ENCODE measurements around the gene LIF.

The LIF gene

DNA sequence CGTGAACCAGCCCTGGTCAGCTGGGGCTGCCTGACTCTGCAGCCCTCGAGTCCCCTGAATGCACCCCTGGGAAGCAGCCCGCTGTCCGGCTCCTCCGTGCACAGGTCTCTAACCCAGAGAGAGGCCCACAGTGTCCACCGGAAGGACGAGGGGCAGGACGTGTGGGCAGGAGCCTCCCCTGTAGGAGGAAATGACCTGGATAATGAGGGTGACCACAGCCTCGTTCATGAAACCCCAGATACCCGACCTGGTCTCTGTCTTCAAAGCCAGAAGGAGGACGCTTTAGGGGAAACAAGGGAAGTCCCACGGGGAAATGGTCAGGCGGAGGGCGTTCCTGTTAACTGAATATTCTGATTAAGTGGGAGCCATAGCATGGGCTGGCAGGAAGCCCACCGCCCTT, 23.3 kb downstream of the LIF start:
- TF ChIP-seq CTCF (conservative IDR thresholded peaks at IDR 0.05; ENCODE audit: low read depth, low read length), result no peak
- no peak overlapping the region for H3K4me3 ChIP-seq (ENCODE audit: low read depth, low read length)

GRCh38 chr22:30222321-30222720, 24.2 kb downstream of the LIF start:
- no peak for TF ChIP-seq CTCF (conservative IDR thresholded peaks at IDR 0.05; ENCODE audit: low read depth, low read length)
- H3K4me3 ChIP-seq (ENCODE audit: low read depth, low read length), result no peak overlapping the region
- no peak for DNase-seq (ENCODE audit: low read depth)

More for the DNA sequence above, 23.3 kb downstream of the LIF start:
- no peak for DNase-seq (ENCODE audit: low read depth)

DNA sequence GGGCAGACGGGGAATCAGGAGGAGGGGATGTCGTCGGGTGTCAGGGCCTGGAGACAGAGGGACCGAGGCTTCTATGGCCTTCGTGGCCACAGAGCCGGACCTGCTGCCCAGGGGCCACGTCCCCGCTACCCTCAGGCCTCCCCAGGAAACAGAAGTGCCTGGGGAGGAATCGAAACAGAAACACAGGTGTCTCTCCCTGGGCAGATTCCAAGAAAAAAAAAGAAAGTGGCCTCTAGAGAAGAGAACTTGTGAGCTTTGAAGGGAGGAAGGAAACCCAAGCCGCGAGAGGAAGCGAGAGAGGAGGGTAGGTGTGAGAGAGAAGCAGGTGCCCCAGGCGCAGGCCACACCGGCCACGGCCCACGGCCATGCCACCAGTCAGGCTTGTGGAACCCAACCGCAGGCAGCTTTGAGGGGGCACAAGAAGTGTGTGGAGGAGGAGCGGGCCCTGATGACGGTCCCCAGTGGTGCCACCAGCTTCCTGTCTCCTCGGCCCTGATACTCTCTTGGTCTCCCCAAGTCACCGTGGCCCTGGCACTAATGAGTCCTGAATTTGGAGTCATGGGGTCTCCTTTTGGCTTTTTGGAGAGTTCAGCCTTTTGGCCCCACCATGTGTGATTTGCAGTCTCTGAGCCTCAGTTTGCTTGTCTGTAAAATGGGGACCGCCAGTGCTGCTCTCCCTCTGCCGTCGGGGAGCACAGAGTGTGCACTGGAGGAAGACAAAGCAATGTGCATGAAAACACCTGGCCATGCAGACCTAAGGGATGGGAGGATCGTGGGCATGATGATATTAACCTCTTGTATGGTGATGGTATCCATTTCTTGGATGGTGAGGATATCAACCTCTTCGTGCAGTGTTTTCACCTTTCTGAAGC, 25.2 kb downstream of the LIF start:
- no peak overlapping the region for H3K4me3 ChIP-seq (ENCODE audit: low read depth, low read length)
- no peak for TF ChIP-seq CTCF (conservative IDR thresholded peaks at IDR 0.05; ENCODE audit: low read depth, low read length)
- DNase-seq (ENCODE audit: low read depth), result no peak

GRCh38 chr22:30220338-30221012, 26.1 kb downstream of the LIF start:
- no peak for TF ChIP-seq CTCF (conservative IDR thresholded peaks at IDR 0.05; ENCODE audit: low read depth, low read length)
- DNase-seq (ENCODE audit: low read depth), result no peak
- no peak overlapping the region for H3K4me3 ChIP-seq (ENCODE audit: low read depth, low read length)

DNA sequence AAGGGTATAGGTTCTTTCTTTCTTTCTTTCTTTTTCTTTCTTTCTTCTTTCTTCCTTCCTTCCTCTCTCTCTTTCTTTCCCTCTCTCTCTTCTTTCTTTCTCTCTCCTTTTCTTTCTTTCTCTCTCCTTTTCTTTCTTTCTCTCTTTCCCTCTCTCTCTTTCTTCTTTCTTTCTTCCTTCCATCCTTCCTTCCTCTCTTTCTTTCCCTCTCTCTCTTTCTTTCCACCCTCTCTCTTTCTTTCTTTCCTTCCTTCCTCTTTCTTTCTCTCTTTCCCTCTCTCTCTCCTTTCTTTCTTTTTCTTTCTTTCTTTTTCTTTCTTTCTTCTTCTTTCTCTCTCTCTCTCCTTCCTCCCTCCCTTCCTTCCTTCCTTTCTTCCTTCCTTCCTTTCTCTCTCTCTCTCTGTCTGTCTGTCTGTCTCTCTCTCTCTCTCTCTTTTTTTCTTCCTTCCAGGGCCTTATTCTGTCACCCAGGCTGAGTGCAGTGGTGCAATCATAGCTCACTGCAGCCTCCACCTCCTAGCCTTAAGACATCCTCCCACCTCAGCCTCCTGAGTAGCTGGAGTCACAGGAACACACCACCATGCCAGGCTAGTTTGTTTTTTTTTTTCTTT, 26.8 kb downstream of the LIF start:
- H3K4me3 ChIP-seq (ENCODE audit: low read depth, low read length), result no peak overlapping the region
- no peak for DNase-seq (ENCODE audit: low read depth)
- TF ChIP-seq CTCF (conservative IDR thresholded peaks at IDR 0.05; ENCODE audit: low read depth, low read length), result no peak

- H3K4me3 ChIP-seq (ENCODE audit: low read depth, low read length), result no peak overlapping the region
- peak; percentile 44 for TF ChIP-seq CTCF (conservative IDR thresholded peaks at IDR 0.05; ENCODE audit: low read depth, low read length)
- no peak for DNase-seq (ENCODE audit: low read depth)
Measured at GRCh38 chr22:30219049-30219654, 27.4 kb downstream of the LIF start.

All from choroid plexus epithelial cell (primary cell).